Caki2 (cell line): ENCODE data around the gene RHBDL3. TPM values are rescaled to one million over a fixed set of nuclear protein-coding genes. Genes with fewer than 3 reads are reported as not detected.

Experiments
- DNase-seq: peaks from one replicate; pipeline ENCODE4 v3.0.0-alpha.2; 2015; ENCODE audit warnings: low read depth
- in situ Hi-C: cut with HindIII; loops from 2 replicates; pipeline ENCODE4 v1.10.0; 2016; ENCODE audit warnings: low sequenced_read_pairs, low pct_unique_long_range_greater_than_20kb, mixed read lengths
- total RNA-seq: library from RNA; depleted of rRNA; stranded (reverse); fragments of >200 nt; shearing (Covaris generic); gene quantifications from 2 replicates; pipeline ENCODE4 v1.2.3, GENCODE V29; 2014; ENCODE audit warnings: low replicate concordance

The RHBDL3 gene
- total RNA-seq, 1 experiment from 2014 or later, result 4.5 TPM

GRCh38 chr17:32285306-32285705 lies 19.7 kb downstream of the RHBDL3 start:
- in situ Hi-C loops, result no loop called here
- DNase-seq, result no peak

DNA sequence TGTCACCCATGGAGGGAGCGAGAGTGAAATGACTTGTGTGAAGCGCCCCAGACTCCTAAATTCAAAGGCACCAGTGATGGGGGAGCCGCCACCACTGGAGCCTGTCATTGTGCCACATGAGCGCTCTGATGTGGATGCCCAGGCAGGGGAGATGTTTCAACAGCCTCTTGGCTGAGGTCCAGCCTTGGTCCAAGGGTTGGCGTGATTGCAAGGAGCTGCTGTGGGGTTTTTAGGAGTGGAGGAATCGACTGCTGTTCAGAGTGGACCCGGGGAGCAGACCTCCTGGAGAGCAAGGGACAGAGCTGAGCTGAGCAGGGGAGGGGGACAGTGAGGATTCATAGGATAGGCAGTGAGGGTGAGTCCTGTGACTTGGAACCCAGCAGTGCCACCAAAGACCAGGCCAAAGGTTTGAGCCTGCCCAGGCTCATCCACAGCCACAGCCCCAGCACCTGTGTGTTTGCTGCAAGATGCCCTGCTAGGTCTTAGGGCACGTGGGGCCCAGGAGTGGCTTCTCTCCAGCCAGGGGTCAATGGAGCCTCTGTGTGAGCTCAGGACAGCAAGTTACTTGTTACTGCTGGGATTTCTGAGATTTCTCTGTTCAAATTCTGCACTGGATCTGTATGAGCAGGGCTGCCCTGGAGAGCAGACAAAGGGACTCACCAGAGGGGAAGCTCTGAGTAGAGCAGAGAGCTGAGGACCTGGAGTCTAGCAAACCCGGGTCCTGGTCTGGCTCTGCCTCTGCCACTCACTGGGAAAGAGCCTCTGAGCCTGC lies 20.3 kb downstream of the RHBDL3 start:
- in situ Hi-C loops, result no loop called here
- peak; percentile 50 for DNase-seq

DNA sequence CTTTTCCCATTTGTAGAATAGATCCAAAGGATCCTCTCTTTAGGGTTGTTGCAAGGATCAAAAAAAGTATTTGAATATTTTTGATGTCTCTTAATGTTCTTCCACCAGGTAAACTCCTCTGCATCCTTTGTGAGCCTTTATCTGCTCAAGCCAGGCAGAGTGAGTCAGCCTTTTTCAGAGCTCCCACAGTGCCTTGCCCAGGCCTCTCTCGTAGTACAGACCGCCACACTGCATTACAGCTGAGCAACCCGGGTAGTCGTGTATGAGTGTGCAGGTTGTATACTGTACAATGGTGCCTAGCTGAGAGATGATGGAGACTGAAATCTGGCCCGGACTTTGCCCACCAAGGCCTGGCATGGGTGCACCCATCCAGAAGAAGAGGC lies 20.9 kb downstream of the RHBDL3 start:
- in situ Hi-C loops, result no loop called here
- no peak for DNase-seq

DNA sequence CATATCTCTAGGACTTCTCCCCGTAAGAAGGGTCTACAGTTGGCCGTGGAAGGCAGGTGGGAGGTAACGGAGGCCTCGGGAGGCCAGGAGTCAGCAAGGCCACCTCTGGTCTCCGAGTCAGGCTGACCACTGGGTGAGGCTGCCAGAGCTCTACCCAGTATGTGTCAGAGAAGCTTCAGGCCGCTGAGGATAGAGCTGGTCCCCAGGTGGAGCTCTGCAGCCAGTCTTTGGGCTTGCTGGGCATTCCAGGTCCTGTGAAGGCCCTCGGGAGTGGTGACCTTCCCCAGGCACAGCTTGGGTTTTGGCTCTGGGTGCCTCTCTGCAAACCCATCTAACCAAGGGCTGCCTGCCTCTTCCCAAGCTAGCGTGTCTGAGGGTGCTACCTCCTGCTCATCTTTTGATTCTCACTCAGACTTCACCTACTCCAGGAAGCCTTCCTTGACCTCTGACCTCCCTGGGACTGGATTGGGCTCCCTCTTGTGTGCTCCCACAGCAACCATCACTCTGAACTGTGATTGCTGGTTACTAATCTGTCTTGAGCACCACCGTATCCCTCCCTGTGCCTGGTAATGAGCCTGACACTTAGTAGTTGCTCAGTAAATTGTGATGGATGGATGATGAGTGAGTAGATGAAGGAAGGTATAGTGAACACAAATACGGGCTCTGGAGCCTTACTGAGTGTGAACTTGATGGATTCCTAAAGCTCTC lies 22.3 kb downstream of the RHBDL3 start:
- in situ Hi-C loops, result no loop called here
- DNase-seq, result no peak

- in situ Hi-C loops, result no loop called here
Measured at GRCh38 chr17:32288615-32289014, 23.0 kb downstream of the RHBDL3 start.

DNA sequence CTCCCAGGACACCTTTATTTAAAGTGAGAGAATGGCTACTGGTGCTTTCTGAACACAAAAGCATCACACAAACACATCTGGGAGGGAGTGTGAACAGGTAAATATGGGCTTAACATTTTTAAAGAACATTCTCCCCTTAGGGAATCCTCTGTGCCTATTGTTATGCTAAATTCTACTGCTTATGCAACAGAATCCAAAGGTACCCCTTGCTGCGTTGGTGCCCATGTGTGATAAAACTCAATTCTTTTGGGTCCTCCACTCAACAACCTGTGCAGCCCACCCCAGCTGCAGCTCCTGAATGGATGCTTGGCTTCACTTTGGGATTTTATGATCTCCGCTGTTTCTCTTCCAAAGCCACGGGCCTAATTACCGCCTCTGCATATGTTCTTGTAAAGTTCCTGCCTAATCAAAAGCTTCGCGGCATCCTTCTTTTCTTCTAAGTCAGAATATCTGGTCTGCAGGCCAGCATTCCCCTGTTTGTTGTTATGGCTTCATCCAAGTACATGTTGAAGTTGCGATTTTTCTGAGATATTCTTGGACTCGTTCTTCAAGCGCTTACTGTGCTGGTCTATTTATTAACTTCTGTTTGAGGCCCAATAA lies 23.9 kb downstream of the RHBDL3 start:
- in situ Hi-C loops, result no loop called here
- no peak for DNase-seq

More at GRCh38 chr17:32288615-32289014, 23.0 kb downstream of the RHBDL3 start:
- no peak for DNase-seq

DNA sequence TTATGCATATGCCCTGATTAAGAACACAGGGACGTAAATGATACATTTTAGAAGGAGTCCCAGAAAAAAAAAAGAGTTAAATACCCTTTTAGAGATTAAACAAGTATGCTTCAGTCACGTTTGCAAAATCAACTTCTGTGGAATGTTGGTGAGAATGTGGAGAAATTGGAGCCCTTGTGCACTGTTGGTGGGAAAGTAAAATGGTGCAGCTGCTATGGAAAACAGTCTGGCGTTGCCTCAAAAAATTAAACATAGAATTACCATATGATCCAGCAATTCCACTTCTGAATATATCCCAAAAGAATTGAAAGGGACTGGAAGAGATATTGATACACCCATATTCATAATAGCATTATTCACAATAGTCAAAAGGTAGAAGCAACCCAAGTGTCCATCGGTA lies 26.5 kb downstream of the RHBDL3 start:
- DNase-seq, result no peak
- in situ Hi-C loops, result no loop called here

GRCh38 chr17:32297424-32297823 lies 31.8 kb downstream of the RHBDL3 start:
- no peak for DNase-seq
- in situ Hi-C loops, result no loop called here

DNA sequence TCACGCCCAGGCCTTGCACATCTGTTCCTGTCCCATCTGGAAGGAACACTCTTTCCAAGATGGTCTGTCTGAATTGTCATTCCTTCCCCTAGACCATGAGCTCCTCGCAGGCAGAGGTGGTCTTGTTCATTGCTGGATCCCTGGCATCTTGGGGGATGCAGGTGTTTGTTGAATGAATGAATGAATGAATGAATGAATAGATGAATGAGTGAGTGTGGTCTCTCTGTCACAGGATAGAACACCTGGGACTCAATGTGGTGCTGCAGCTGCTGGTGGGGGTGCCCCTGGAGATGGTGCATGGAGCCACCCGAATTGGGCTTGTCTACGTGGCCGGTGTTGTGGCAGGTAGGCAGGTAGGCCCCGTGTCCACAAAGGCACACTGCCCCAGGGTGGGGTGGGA lies 32.2 kb downstream of the RHBDL3 start:
- in situ Hi-C loops, result no loop called here
- DNase-seq, result no peak

DNA sequence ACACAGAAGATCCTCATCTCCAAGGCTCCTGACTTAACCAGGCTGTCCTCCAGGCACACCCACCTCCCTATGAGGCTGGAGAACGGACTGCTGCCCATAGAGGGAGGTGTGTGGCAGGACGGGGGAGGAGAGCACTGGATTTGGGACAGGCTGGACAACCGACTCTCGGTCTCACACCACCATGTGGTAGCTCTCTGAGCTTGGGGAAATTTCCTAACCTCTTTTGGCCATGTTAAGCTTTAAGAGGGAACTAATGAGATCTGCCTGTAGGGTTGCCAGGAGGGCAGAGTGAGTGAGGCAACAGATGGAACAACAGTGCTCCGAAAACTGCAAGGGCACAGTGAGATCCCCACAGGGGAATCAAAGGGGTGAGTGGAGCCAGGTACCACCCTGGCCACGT lies 32.7 kb downstream of the RHBDL3 start:
- DNase-seq, result no peak
- in situ Hi-C loops, result no loop called here

DNA sequence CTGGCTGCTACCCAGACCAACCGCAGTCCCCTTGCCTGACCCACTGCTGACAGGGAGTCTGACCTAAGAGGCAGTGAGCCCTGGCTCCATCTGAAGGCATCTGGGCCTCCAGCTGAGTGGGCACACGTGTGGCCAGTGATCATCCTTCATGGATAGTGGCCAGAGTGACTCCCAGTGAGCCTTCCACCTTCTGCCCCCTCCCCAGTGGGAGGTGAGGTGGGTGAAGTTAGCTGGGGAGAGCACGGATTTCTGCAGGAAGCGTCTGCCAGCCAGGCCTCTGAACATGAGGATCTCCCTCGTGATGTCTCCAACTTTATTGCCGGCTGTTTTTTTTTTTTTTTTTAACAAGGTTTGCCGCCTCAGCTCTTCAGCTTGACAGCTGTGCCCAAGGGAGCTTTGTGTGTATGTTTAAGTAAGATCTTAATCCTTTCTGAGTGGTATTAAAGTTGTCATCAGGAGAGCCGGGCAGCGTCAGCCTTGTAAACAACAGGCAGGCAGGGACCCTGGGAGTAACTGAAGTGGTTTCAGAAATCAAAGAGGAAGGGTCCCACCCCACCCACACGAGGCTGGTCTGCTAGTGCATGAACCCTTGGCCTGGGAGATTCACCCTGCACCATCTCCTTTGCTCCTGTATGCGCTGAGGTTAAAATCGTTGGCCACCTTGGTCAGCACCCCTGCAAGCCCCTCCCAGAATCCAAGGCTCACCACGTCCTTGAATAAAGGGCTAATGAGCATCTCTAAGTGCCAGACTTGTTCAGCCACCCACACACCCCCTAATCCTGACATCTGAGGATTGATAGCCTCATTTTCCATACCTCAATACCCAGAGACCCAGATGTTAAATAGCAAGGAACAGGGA lies 33.3 kb downstream of the RHBDL3 start:
- no peak for DNase-seq
- in situ Hi-C loops, result no loop called here

- no peak for DNase-seq
- in situ Hi-C loops, result no loop called here
Measured at GRCh38 chr17:32299580-32300164, 34.0 kb downstream of the RHBDL3 start.

DNA sequence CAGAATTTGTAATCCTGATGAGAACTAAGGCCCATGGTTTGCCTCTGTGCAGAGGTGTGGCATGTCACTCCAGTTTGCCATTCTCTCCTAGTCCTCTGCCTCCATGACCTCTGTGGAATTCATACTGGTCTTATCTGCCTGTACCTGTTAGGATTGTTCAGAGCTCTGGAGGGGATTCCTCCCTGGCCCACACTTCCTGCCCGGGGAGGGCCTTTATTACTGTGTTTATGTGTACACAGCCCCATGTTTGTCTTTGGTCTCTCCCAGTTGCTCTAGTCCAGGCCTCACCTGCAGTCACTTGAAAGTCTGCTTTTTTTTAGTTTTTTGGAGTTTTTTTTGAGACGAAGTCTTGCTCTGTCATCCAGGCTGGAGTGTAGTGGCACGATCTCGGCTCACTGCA lies 36.4 kb downstream of the RHBDL3 start:
- in situ Hi-C loops, result no loop called here

GRCh38 chr17:32302860-32303649 lies 37.4 kb downstream of the RHBDL3 start:
- in situ Hi-C loops, result no loop called here
- DNase-seq, result no peak

More for the DNA sequence above, 36.4 kb downstream of the RHBDL3 start:
- DNase-seq, result no peak

DNA sequence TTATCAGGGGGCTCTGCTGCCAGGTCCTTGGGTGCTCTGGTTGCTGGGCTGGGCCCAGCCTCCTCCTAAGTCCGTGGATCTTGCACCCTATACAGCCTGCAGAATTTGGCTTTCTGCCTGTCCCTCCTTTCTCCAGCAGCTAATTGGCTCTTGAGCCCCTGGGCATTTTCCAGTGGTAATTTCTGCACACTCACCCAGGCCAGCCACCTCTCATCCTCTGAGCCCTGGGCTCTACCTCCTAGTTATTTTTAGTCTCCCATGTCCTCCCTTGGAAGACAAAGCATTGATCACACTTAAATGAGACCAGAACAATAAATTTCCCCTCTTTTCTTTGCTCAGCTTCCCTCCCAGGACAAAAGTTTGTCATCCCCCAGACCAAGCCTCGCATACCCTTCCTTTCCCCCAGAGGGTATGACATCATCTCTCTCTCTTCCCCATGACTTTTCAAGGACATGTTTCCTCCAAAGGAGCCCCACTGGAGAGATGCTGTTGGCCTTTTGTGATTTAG lies 38.2 kb downstream of the RHBDL3 start:
- in situ Hi-C loops, result no loop called here
- no peak for DNase-seq

DNA sequence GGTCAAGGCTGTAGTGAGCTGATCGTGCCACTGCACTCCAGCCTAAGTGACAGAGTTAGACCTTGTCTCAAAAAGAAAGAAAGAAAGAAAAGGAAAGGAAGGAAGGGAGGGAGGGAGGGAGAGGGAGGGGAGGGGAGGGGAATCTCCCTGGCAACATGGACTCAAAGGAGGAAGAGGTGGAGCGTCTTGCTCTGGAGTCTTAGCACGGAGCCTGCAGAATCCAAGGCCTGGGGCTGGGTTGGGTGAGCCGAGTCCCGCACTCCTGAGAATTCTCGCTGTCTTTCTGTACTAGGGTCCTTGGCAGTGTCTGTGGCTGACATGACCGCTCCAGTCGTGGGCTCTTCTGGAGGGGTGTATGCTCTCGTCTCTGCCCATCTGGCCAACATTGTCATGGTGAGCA lies 39.4 kb downstream of the RHBDL3 start:
- no peak for DNase-seq
- in situ Hi-C loops, result no loop called here

- no peak for DNase-seq
- in situ Hi-C loops, result no loop called here
Measured at GRCh38 chr17:32307658-32308057, 42.0 kb downstream of the RHBDL3 start.
